GM23248 (cell line): ENCODE results near the gene PITPNM3. TPM values are rescaled to one million over a fixed set of nuclear protein-coding genes. Genes with fewer than 3 reads are reported as not detected.

Source experiments
- DNase-seq: peaks from one replicate; pipeline ENCODE4 v3.0.0-alpha.2; 2015
- H2AFZ ChIP-seq: fragments of 200-600 bp; sonication (generic); 2 replicates; pipeline ENCODE4 v1.6.1; 2016; ENCODE audit warnings: antibody characterized with exemption
- H3F3A ChIP-seq: fragments of 200-600 bp; sonication (generic); 2 replicates; pipeline ENCODE4 v1.6.1; 2016; ENCODE audit warnings: mild to moderate bottlenecking, antibody characterized with exemption, mixed run types; ENCODE audit not compliant: insufficient read depth
- H3K27ac ChIP-seq: fragments of 200-600 bp; sonication (generic); 2 replicates; pipeline ENCODE4 v1.5.1; 2016; ENCODE audit warnings: mild to moderate bottlenecking
- H3K27me3 ChIP-seq: fragments of 200-600 bp; sonication (generic); replicated peaks from 2 replicates; pipeline ENCODE4 v1.6.1; 2016; ENCODE audit warnings: mild to moderate bottlenecking; ENCODE audit not compliant: insufficient read depth
- H3K36me3 ChIP-seq: fragments of 200-600 bp; sonication (generic); 2 replicates; pipeline ENCODE4 v1.6.1; 2016; ENCODE audit warnings: low read depth, mild to moderate bottlenecking
- H3K4me1 ChIP-seq: fragments of 200-600 bp; sonication (generic); 2 replicates; pipeline ENCODE4 v1.6.1; 2016; ENCODE audit warnings: mild to moderate bottlenecking; ENCODE audit not compliant: insufficient read depth
- H3K4me2 ChIP-seq: fragments of 200-600 bp; sonication (generic); one replicate; pipeline ENCODE4 v1.6.1; 2016; ENCODE audit warnings: mild to moderate bottlenecking; ENCODE audit not compliant: unreplicated experiment
- H3K4me3 ChIP-seq: fragments of 200-600 bp; sonication (generic); 2 replicates; pipeline ENCODE4 v1.5.1; 2016; ENCODE audit warnings: mild to moderate bottlenecking
- H3K79me2 ChIP-seq: fragments of 200-600 bp; sonication (generic); 2 replicates; pipeline ENCODE4 v1.6.1; 2016; ENCODE audit warnings: mild to moderate bottlenecking; ENCODE audit not compliant: insufficient read depth
- H3K9ac ChIP-seq: fragments of 200-600 bp; sonication (generic); 2 replicates; pipeline ENCODE4 v1.6.1; 2016; ENCODE audit warnings: mild to moderate bottlenecking
- H3K9me2 ChIP-seq: fragments of 200-600 bp; sonication (generic); 2 replicates; pipeline ENCODE4 v1.6.1; 2016; ENCODE audit warnings: mixed run types, mild to moderate bottlenecking, moderate library complexity; ENCODE audit not compliant: insufficient read depth
- H3K9me3 ChIP-seq: fragments of 200-600 bp; sonication (generic); one replicate; pipeline ENCODE4 v1.6.1; 2017; ENCODE audit warnings: low read depth
- H4K20me1 ChIP-seq: fragments of 200-600 bp; sonication (generic); 2 replicates; pipeline ENCODE4 v1.6.0; 2016; ENCODE audit not compliant: insufficient read depth
- EZH2 ChIP-seq: fragments of 200-600 bp; sonication (generic); IDR thresholded peaks from 2 replicates; pipeline ENCODE4 v1.6.1; 2018; ENCODE audit warnings: antibody characterized with exemption, mild to moderate bottlenecking; ENCODE audit not compliant: insufficient read depth, poor library complexity, severe bottlenecking
- EZH2phosphoT487 ChIP-seq: fragments of 200-600 bp; sonication (generic); IDR thresholded peaks from 2 replicates; pipeline ENCODE4 v1.6.1; 2018; ENCODE audit warnings: antibody characterized with exemption, moderate library complexity, mild to moderate bottlenecking, low read depth; ENCODE audit not compliant: insufficient read depth
- WGBS, 2 experiments: methylation state at CpG; one replicate each; pipeline ENCODE4 v1.1.6; 2015 to 2017; ENCODE audit warnings: low lambda C conversion rate in 2 of 2, low coverage in 1 of 2; ENCODE audit errors: missing lambda C conversion rate in 2 of 2; 5-methylcytosine and 5-hydroxymethylcytosine counted together
- in situ Hi-C: fragments of 300-500 bp; cut with MboI; formaldehyde crosslinking; loops from 2 replicates; pipeline ENCODE4 v1.15.0; 2020
- polyA plus RNA-seq: library from polyadenylated mRNA; unstranded; fragments of >200 nt; fragmentation: Nextera tagmentation; extraction: Ambion mirVana; gene quantifications from 2 replicates; pipeline ENCODE4 v1.2.1, GENCODE V29; 2016
- total RNA-seq: library from RNA; depleted of rRNA; stranded (reverse); fragments of >200 nt; shearing (Covaris generic); gene quantifications from 2 replicates; pipeline ENCODE4 v1.2.3, GENCODE V29; 2014

The PITPNM3 gene
- total and polyA plus RNA-seq, 2 experiments from 2014 or later: 6.5 to 12.8 TPM

- no peak for TF ChIP-seq EZH2
- no peak for TF ChIP-seq EZH2phosphoT487
- Histone ChIP-seq H2AFZ (no peak overlapping the region), H3K4me2 (no peak overlapping the region)
Observed at GRCh38 chr17:6456914-6457687, 99.3 kb downstream of the PITPNM3 start.

GRCh38 chr17:6456321-6456720 is 100.0 kb downstream of the PITPNM3 start:
- Histone ChIP-seq H3F3A (no peaks in the 10 kb centered on the region), H3K9me3 (no peaks in the 10 kb centered on the region), H3K9ac (no peak overlapping the region), H3K9me2 (no peaks in the 10 kb centered on the region), H2AFZ (no peak overlapping the region), H3K27me3 (no peaks in the 10 kb centered on the region), H3K79me2 (no peaks in the 10 kb centered on the region), H3K27ac (no peak overlapping the region), H3K4me1 (peaks cover 10% of the 10 kb centered on the region), H4K20me1 (no peaks in the 10 kb centered on the region), H3K36me3 (no peaks in the 10 kb centered on the region), H3K4me2 (no peak overlapping the region), H3K4me3 (no peak overlapping the region)
- TF ChIP-seq EZH2 (no peak), EZH2phosphoT487 (no peak)
- 88 to 93% methylated on average over 9 of the region's 9 CpGs for WGBS, 2 experiments
- no peak for DNase-seq
- in situ Hi-C loops: no loop called here

More at GRCh38 chr17:6456914-6457687, 99.3 kb downstream of the PITPNM3 start:
- H3K9me2 ChIP-seq: no peaks in the 10 kb centered on the region
- H3K27ac ChIP-seq: no peak overlapping the region
- H3K9ac ChIP-seq: no peak overlapping the region
- H3K36me3 ChIP-seq: no peaks in the 10 kb centered on the region
- H3K27me3 ChIP-seq: no peaks in the 10 kb centered on the region
- H3K79me2 ChIP-seq: no peaks in the 10 kb centered on the region
- in situ Hi-C loops: no loop called here
- H4K20me1 ChIP-seq: no peaks in the 10 kb centered on the region
- H3K4me1 ChIP-seq: peaks cover 10% of the 10 kb centered on the region
- WGBS, 2 experiments: 68 to 69% methylated on average over 14 of the region's 14 CpGs
- DNase-seq: peak; percentile 87
- no peaks in the 10 kb centered on the region for H3F3A ChIP-seq
- no peaks in the 10 kb centered on the region for H3K9me3 ChIP-seq
- H3K4me3 ChIP-seq: no peak overlapping the region

- H3K9me3 ChIP-seq: no peaks in the 10 kb centered on the region
- no peaks in the 10 kb centered on the region for H4K20me1 ChIP-seq
- H3K27me3 ChIP-seq: no peaks in the 10 kb centered on the region
- in situ Hi-C loops: no loop called here
- H3F3A ChIP-seq: no peaks in the 10 kb centered on the region
- H3K9ac ChIP-seq: no peak overlapping the region
- no peaks in the 10 kb centered on the region for H3K9me2 ChIP-seq
- no peak for DNase-seq
- H3K4me3 ChIP-seq: no peak overlapping the region
- no peak overlapping the region for H3K27ac ChIP-seq
- WGBS, 2 experiments: 56% methylated on average over 25 to 35 of the region's 35 CpGs
- H2AFZ ChIP-seq: no peak overlapping the region
- TF ChIP-seq EZH2: no peak
- TF ChIP-seq EZH2phosphoT487: no peak
- no peak overlapping the region for H3K4me2 ChIP-seq
- no peaks in the 10 kb centered on the region for H3K36me3 ChIP-seq
- no peaks in the 10 kb centered on the region for H3K79me2 ChIP-seq
- H3K4me1 ChIP-seq: peaks cover 10% of the 10 kb centered on the region
Observed at GRCh38 chr17:6455321-6455705, 101.0 kb downstream of the PITPNM3 start.

GRCh38 chr17:6454495-6455320 is 101.6 kb downstream of the PITPNM3 start:
- in situ Hi-C loops: no loop called here
- Histone ChIP-seq H3K9me2 (no peaks in the 10 kb centered on the region), H3K4me3 (no peak overlapping the region)

More at GRCh38 chr17:6454495-6455320, 101.6 kb downstream of the PITPNM3 start:
- Histone ChIP-seq H3K9ac (no peak overlapping the region), H3K27me3 (no peaks in the 10 kb centered on the region), H2AFZ (no peak overlapping the region), H3F3A (no peaks in the 10 kb centered on the region), H4K20me1 (no peaks in the 10 kb centered on the region), H3K9me3 (no peaks in the 10 kb centered on the region), H3K4me1 (peaks cover 10% of the 10 kb centered on the region), H3K4me2 (no peak overlapping the region), H3K79me2 (no peaks in the 10 kb centered on the region), H3K27ac (no peak overlapping the region), H3K36me3 (no peaks in the 10 kb centered on the region)
- DNase-seq: no peak
- 58 to 66% methylated on average over 28 to 33 of the region's 35 CpGs for WGBS, 2 experiments
- TF ChIP-seq EZH2 (no peak), EZH2phosphoT487 (no peak)
